ENCODE results near the gene MAD1L1. TPM values are rescaled to one million over a fixed set of nuclear protein-coding genes. Genes with fewer than 3 reads are reported as not detected.

MAD1L1 gene
- total and polyA plus RNA-seq, 8 donors = 12.8 to 469 (median 27.3) TPM

GRCh38 chr7:1885465-1886226 lies 347.1 kb downstream of the MAD1L1 start:
- Histone ChIP-seq H3K36me3 (peaks cover 4 to 28% (median 23%) of the 10 kb centered on the region in 4 donors), H3K4me3 (no peak overlapping the region), H3K4me1 (peaks cover 6 to 13% (median 10%) of the 10 kb centered on the region in 4 donors), H3K27me3 (no peaks in the 10 kb centered on the region), H3K27ac (no peak overlapping the region), H3K9me3 (no peaks in the 10 kb centered on the region)
- intact Hi-C loops (cut with DNase I; ENCODE audit: low total_unique reads) = no loop called here
- TF ChIP-seq EP300 (IDR thresholded peaks at IDR 0.05) = no peak
- TF ChIP-seq POLR2AphosphoS5 (IDR thresholded peaks at IDR 0.05) = no peak
- TF ChIP-seq POLR2A (IDR thresholded peaks at IDR 0.05) = no peak
- TF ChIP-seq, protein P1, sequence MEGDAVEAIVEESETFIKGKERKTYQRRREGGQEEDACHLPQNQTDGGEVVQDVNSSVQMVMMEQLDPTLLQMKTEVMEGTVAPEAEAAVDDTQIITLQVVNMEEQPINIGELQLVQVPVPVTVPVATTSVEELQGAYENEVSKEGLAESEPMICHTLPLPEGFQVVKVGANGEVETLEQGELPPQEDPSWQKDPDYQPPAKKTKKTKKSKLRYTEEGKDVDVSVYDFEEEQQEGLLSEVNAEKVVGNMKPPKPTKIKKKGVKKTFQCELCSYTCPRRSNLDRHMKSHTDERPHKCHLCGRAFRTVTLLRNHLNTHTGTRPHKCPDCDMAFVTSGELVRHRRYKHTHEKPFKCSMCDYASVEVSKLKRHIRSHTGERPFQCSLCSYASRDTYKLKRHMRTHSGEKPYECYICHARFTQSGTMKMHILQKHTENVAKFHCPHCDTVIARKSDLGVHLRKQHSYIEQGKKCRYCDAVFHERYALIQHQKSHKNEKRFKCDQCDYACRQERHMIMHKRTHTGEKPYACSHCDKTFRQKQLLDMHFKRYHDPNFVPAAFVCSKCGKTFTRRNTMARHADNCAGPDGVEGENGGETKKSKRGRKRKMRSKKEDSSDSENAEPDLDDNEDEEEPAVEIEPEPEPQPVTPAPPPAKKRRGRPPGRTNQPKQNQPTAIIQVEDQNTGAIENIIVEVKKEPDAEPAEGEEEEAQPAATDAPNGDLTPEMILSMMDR (IDR thresholded peaks at IDR 0.05) = no peak
- no peak for DNase-seq
- WGBS, 5 donors = 85 to 94% (median 89%) methylated on average over 19 to 28 of the region's 28 CpGs

- H3K4me1 ChIP-seq = peaks cover 6 to 13% (median 10%) of the 10 kb centered on the region in 4 donors
- H3K36me3 ChIP-seq = peaks cover 4 to 35% (median 25%) of the 10 kb centered on the region in 4 donors
- no peak overlapping the region for H3K4me3 ChIP-seq
- no peaks in the 10 kb centered on the region for H3K9me3 ChIP-seq
- no peak for TF ChIP-seq EP300 (IDR thresholded peaks at IDR 0.05)
- TF ChIP-seq, protein P1 (IDR thresholded peaks at IDR 0.05) = no peak
- intact Hi-C loops (cut with DNase I; ENCODE audit: low total_unique reads) = no loop called here
- no peaks in the 10 kb centered on the region for H3K27me3 ChIP-seq
- H3K27ac ChIP-seq = no peak overlapping the region
- DNase-seq = no peak
- WGBS, 5 donors = 91 to 95% (median 93%) methylated on average over 26 of the region's 26 CpGs
Observed at GRCh38 chr7:1884583-1885350, 348.0 kb downstream of the MAD1L1 start.

GRCh38 chr7:1883834-1884582 lies 348.7 kb downstream of the MAD1L1 start:
- no peak for DNase-seq
- H3K4me1 ChIP-seq = peaks cover 6 to 13% (median 10%) of the 10 kb centered on the region in 4 donors
- H3K36me3 ChIP-seq = peaks cover 4 to 31% (median 27%) of the 10 kb centered on the region in 4 donors
- TF ChIP-seq EP300 (IDR thresholded peaks at IDR 0.05) = no peak
- TF ChIP-seq POLR2AphosphoS5 (IDR thresholded peaks at IDR 0.05) = no peak
- TF ChIP-seq, protein P1 (IDR thresholded peaks at IDR 0.05) = no peak
- TF ChIP-seq POLR2A (IDR thresholded peaks at IDR 0.05) = no peak
- no peaks in the 10 kb centered on the region for H3K27me3 ChIP-seq
- 90 to 96% (median 91%) methylated on average over 16 to 30 of the region's 30 CpGs for WGBS, 5 donors
- H3K27ac ChIP-seq = no peak overlapping the region
- no peak overlapping the region for H3K4me3 ChIP-seq
- H3K9me3 ChIP-seq = no peaks in the 10 kb centered on the region
- intact Hi-C loops (cut with DNase I; ENCODE audit: low total_unique reads) = no loop called here
